Kidney capillary endothelial cell (primary cell): ENCODE data around the gene BDH1.
"Not testable (repeated sequence)": the region's sequence is repeated elsewhere in the genome, so short reads cannot be mapped to it uniquely, and the experiment has no call there.

Experiments
- DNase-seq: peaks from one replicate; pipeline ENCODE4 v3.0.0-alpha.2; 2018; ENCODE audit warnings: low spot score

The BDH1 gene

GRCh38 chr3:197577366-197578074 is 21.8 kb upstream of the BDH1 start:
- DNase-seq: no peak

- DNase-seq: no peak
Measured at GRCh38 chr3:197576838-197577237, 21.1 kb upstream of the BDH1 start.

GRCh38 chr3:197575362-197575761 is 19.6 kb upstream of the BDH1 start:
- no peak for DNase-seq

- not testable (repeated sequence) for DNase-seq
Measured at GRCh38 chr3:197574396-197574991, 18.7 kb upstream of the BDH1 start.

- no peak for DNase-seq
Measured at GRCh38 chr3:197573048-197573767, 17.4 kb upstream of the BDH1 start.

GRCh38 chr3:197571880-197572172 is 16.1 kb upstream of the BDH1 start:
- not testable (repeated sequence) for DNase-seq

GRCh38 chr3:197571074-197571879 is 15.5 kb upstream of the BDH1 start:
- DNase-seq: not testable (repeated sequence)

GRCh38 chr3:197569433-197569832 is 13.7 kb upstream of the BDH1 start:
- not testable (repeated sequence) for DNase-seq

- DNase-seq: no peak
Measured at GRCh38 chr3:197567904-197568681, 12.3 kb upstream of the BDH1 start.

- not testable (repeated sequence) for DNase-seq
Measured at GRCh38 chr3:197566155-197566554, 10.4 kb upstream of the BDH1 start.

- DNase-seq: no peak
Measured at GRCh38 chr3:197564097-197564843, 8.5 kb upstream of the BDH1 start.

- no peak for DNase-seq
Measured at GRCh38 chr3:197562398-197563251, 6.9 kb upstream of the BDH1 start.

GRCh38 chr3:197561926-197562325 is 6.2 kb upstream of the BDH1 start:
- DNase-seq: no peak

- DNase-seq: no peak
Measured at GRCh38 chr3:197559651-197560050, 3.9 kb upstream of the BDH1 start.

- peak; percentile 86 for DNase-seq
Measured at GRCh38 chr3:197554562-197555280, 1.0 kb downstream of the BDH1 start.

- no peak for DNase-seq
Measured at GRCh38 chr3:197554196-197554561, 1.6 kb downstream of the BDH1 start.

- no peak for DNase-seq
Measured at GRCh38 chr3:197552198-197552597, 3.6 kb downstream of the BDH1 start.

- no peak for DNase-seq
Measured at GRCh38 chr3:197550489-197550888, 5.3 kb downstream of the BDH1 start.

GRCh38 chr3:197549261-197549885 is 6.4 kb downstream of the BDH1 start:
- no peak for DNase-seq
